Activated T-cell treated with anti-CD3 and anti-CD28 coated beads for 1 hour (primary cell): ENCODE data around the gene GABRR1.

Experiments
- DNase-seq: peaks from one replicate; pipeline ENCODE4 v3.0.0-alpha.2; 2020; ENCODE audit warnings: low read depth

Gene GABRR1

DNA sequence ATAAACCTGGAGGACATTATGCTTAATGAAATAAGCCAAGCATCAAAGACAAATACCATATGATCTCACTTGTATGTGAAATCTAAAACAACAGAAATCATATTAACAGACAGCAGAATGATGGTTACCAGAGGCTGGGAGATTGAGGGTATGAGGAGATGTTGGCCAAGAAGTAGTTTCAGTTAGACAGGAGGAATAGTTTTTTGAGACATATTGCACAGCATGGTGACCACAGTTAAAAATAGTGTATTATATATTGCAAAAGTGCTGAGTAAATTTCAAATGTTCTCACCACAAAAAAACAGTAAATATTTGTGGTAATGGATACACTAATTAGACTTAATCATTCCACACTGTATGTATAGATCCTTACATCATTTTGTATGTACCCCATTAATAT lies 1.8 kb downstream of the GABRR1 start:
- DNase-seq: no peak

- DNase-seq: no peak
These were observed 3.0 kb downstream of the GABRR1 start for GRCh38 chr6:89214197-89214596.

DNA sequence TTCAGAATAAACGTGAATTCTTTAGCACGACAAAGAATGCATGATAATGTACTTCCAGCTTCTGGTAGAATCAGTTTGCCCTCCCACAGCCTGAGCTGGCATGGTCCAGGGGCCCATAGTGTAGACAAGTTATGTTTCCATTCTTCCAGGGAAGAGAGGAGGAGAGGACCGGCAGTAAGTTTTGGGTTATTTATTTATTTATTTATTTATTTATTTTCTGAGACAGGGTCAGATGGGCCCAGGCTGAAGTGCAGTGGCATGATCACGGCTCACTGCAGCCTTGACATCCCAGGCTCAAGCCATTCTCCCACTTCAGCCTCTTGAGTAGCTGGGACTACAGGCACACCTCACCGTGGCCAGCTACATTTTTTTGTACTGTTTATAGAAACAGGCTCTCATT lies 4.7 kb downstream of the GABRR1 start:
- DNase-seq: no peak

DNA sequence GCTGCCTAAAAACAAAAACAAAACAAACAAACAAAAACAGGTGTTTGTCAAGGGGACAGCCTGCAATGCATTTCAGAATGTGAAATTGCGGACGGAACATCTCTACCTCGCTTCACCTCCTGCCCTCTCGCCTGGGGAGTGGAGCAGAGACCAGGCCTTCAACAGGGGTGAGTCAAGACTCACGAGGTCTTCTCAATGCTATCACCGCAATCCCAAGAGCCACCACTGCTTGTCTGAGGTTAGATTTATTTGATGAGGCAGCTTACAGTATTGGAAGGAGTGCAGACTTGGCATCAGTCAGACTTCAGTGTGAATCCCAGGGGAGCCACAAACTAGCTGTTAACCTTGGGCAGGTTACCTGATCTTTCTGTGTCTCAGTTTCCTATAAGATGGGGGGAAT lies 7.7 kb downstream of the GABRR1 start:
- DNase-seq: no peak

DNA sequence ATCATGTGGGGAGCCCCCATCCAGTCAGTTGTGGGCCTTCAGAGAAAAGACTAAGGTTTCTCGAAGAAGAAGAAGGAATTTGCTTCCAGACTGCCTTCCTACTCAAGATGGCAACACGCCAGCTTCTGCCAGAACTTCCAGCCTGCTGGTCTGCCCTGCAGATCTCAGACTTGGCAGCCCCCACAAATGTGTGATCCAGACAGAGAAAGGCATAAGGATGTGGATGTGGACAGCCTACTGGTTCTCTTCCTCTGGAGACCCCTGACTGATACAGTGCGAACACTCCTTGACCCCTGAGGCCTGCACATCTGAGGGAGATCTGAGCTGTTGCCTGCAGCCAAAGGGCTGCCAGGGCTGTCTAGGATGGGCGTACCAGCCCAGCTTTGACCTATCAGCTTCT lies 8.6 kb downstream of the GABRR1 start:
- no peak for DNase-seq

DNA sequence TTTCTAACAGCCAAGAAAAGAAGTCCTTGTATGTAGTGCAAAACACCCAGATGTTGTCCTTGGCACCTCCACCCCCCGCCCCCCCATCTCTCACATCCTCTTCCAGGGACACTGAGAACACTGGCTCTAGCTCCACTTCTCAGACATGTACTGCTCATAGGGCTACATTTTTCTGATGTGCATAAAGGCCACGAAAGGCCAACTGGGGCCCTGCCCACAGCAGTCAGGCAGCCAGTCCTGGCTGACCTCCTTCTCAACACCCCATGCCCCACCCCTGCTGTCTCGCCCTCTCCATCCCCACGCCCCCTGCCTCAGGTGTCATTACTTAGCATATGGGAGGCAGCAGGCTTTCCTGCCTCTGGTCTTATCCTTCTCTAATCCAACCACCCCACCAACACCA lies 11.3 kb downstream of the GABRR1 start:
- DNase-seq: no peak

- no peak for DNase-seq
These were observed 13.1 kb downstream of the GABRR1 start for GRCh38 chr6:89204096-89204495.

DNA sequence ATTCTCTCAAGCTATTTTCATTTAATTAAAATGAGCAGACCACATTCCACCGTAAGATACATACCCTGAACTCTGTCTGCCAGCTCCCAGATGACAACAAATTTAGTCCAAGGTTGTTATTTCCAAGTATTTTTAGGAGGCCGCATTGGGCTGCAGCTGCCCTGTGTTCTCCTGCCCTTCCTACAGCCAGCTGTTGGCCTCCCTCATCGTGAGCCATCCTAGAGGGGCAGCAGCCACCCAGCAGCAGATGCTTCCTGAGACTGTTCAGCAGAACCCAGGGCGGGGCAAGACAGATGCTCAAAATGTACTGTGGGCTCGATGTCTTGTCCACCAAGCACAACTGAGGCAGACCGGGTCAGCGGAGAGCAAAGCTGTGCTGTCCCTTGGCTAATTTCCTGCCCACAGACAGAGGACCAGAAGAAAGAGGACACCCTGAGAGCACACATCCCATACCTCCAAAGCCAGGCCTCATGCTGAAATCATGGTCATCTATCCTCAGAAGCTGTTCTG lies 16.4 kb downstream of the GABRR1 start:
- no peak for DNase-seq

DNA sequence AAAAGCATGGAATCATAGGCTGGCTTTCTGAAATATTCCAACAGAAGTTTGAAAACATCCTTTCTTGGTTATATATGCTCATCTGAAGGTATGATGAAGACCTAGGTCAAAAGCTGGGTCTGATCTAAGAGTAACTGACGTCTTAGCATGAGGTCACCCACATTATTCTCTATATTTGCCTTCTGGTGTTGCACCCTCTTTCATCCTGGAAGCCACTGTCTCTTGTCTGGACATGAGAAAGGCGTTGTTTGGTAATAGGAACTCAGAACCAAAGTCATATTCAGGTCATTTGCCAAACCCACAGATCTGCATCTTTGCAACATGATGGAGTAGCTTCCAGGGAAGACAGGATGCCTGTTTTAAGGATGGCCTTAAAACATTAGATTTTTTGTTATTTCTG lies 17.6 kb downstream of the GABRR1 start:
- no peak for DNase-seq

DNA sequence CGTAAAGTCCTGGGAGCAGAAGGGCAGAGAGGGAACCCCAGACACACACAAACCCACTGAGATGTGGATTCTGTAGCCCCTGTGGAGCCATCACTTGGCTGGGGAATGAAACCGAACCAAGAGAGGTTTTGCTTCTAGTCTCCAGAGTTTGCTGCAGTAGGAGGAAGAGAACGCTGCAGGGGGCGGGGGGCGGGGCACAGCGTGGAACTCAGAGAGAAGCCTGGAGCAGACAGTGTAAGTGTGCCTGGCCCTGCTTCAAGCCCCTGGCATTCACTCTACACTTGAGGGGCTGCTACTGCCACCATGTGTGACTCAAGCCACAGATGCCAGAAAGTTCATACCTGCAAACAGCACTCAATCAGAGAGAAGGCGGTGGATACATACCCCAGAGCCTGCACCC lies 18.9 kb downstream of the GABRR1 start:
- no peak for DNase-seq

DNA sequence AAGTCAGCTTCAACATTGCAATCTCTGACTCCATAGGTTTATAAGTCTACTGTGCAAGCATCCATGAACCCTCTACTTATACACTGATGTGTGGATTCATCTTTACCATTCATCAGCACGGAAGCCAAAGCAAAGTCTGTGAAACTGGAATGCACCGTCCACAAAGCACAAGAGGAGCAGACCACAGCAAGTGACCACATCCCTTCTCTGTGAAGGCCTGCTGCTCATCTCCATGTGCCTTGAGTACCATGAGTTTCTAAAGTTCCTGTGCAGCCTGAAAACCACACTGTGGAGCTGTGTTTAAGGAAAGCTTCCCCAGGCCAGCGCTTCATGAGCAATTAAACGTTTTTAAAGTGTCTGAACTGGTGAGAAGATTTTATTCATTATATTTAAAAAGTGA lies 20.0 kb downstream of the GABRR1 start:
- DNase-seq: no peak

GRCh38 chr6:89194559-89194958 lies 22.6 kb downstream of the GABRR1 start:
- DNase-seq: no peak

GRCh38 chr6:89190741-89191140 lies 26.4 kb downstream of the GABRR1 start:
- DNase-seq: no peak

- no peak for DNase-seq
These were observed 29.7 kb downstream of the GABRR1 start for GRCh38 chr6:89187504-89187903.

DNA sequence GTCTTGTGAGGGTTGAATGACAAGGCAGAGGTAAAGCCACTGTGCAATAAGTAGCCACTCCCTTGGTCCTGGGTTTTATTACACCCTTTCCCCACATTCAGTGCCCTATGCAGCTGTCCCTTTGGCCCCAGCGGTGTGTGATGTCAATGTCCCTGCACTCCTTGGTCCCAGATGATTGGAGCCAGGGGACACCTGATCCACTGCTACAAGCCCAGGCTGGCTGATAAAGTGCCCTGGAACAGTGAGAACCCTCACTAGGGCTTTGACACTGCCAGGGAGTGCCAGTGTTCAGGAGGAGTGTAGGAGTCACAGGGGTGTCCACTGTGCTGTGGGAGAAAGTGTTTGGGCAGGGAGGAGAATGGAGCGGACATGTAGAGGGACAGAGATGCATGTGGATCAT lies 30.4 kb downstream of the GABRR1 start:
- no peak for DNase-seq

DNA sequence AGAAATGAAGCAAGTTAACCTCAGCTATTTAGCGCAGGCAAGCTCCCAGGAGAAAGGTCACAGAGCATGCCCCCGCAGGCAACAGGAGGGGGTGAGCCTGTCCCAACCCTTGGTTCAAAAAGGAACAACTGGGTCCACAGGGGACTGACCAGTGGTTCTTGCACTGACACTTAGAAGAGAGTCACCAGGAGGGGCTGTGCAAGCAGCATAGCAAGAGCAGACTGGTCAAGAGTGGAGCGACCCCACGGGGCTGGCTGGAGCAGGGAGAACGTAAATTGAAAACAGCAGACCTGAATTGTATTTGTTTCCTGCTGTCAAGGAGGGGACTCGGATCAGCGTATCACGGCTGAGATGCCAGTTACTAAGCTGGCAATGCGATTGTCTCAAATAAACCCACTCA lies 32.8 kb downstream of the GABRR1 start:
- DNase-seq: no peak

DNA sequence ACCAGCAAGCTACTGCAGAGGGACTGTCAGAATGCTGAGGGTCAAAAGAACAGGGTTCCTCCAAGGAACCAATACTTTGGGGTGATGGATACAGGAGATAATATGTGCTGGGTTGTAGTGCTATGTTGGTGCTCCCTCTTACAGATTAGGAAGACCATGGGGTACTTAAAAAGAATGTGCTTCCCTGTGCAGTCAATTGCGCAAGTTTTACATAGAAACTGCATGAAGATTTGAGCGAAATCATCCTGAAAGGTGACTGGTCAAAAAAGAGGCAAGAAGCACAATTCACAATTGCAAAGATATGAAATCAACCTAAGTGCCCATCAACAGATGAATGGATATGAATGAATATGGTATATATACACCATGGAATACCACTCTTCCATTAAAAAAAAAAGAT lies 33.9 kb downstream of the GABRR1 start:
- no peak for DNase-seq

- DNase-seq: no peak
These were observed 36.2 kb downstream of the GABRR1 start for GRCh38 chr6:89180971-89181370.

GRCh38 chr6:89180112-89180511 lies 37.0 kb downstream of the GABRR1 start:
- no peak for DNase-seq

GRCh38 chr6:89173634-89174033 lies 43.5 kb downstream of the GABRR1 start:
- DNase-seq: no peak

DNA sequence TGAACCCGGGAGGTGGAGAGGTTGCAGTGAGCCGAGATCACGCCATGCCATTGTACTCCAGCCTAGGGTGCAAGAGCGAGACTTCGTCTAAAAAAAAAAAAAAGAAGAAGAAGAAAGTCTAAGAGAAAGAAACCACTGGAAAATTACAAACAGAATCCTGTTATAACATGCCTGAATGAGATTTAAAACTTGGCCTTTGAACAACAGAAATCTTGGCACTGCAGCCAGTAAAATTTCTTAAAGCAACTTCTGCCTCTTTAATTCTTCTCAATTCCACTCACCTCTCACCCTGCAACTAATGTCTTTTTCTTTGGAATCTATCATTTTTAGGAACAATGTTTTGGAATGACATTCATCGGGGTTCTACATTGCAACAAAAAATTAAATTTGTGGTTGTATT lies 45.0 kb downstream of the GABRR1 start:
- no peak for DNase-seq

GRCh38 chr6:89162047-89162371 lies 55.1 kb downstream of the GABRR1 start:
- no peak for DNase-seq

- DNase-seq: no peak
These were observed 55.7 kb downstream of the GABRR1 start for GRCh38 chr6:89161326-89162046.

DNA sequence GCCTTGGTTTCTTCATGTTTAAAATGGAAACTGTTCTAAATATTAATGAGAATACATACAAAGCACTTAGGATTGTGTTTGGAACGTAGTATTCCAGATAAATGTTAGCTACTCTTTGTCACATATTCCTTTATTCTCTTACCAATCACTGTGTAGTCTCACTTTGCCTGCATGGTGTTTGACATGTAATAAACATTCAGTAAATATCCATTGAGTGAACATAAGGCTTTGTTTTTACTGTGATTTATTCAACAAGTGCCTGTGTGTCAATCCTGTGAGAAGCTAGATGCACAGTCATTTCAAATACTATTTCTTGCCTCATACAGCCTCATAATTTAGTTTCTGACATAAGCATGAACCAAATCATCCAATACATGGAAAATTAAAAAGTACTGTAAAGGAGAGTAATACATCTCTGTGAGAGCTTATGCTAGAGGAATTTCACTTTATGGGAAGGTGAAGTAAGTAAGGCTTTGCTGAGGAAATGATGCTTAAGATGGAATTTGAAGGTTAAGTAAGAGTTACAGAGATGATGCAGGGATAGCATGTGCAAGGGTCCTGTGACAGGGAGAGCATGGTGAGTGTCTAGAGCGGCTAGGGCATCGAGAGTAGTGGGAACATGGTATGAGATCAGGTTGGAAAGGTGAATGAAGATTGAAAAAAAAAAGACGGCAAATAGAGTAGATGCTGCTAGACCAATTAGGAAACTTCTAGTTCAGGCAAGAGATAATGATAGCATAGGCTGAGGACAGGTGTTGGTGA lies 56.6 kb downstream of the GABRR1 start:
- no peak for DNase-seq
